Lower leg skin (tissue), 3 donors: ENCODE results near the gene TDRD1.

Experiments used
- CTCF ChIP-seq, 3 donors: fragments of 450-650 bp; IDR thresholded peaks; one replicate each; pipeline ENCODE4 v1.5.1; 2016; ENCODE audit warnings: antibody characterized with exemption in 3 of 3, mild to moderate bottlenecking in 3 of 3, moderate library complexity in 2 of 3
- POLR2A ChIP-seq, 2 donors: fragments of 450-650 bp; IDR thresholded peaks; one replicate each; pipeline ENCODE4 v1.6.1; 2016 to 2017; ENCODE audit warnings: antibody characterized with exemption in 2 of 2, mild to moderate bottlenecking in 1 of 2, moderate library complexity in 1 of 2

GRCh38 chr10:114266521-114266920 lies 87.4 kb downstream of the TDRD1 start:
- TF ChIP-seq CTCF (IDR thresholded peaks at IDR 0.05) = no peak
- no peak for TF ChIP-seq POLR2A (IDR thresholded peaks at IDR 0.05)
